ENCODE data around the gene GNAT2. TPM values are rescaled to one million over a fixed set of nuclear protein-coding genes. Genes with fewer than 3 reads are reported as not detected.
A peak's percentile ranks its signal among the peaks of the same experiment; 100 is the strongest.

The GNAT2 gene
- total RNA-seq, 1 donor from 2014 or later = 0.44 TPM

DNA sequence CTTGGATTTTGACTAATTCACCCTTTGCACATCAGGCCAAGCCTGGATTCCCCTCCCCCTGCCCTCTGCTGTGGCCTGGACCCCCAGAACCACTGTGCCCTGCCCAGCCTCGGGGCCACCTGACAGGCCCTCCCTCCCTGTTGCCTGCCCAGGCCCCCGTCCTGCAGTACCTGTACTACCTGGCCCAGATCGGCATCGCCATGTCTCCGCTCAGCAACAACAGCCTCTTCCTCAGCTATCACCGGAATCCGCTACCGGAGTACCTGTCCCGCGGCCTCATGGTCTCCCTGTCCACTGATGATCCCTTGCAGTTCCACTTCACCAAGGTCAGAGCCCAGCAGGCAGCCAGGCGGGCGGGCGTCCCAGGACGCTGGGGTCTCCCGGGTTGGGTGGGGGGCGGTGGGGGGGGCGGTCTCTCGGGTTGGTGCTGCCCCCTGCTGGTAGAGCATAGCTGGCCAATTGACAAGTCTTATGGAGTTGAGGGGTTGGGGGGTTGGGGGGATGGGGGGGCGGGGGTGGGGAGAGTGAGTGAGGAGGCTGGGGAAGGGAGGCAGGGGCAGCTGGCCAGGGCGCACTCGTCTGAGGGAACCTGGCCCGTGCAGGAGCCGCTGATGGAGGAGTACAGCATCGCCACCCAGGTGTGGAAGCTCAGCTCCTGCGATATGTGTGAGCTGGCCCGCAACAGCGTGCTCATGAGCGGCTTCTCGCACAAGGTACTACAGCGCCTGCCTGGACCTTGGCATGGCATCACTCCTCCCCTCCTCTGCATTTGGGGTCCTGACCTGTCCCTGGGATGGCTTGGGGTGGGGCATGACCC, 10.9 kb upstream of the GNAT2 start:
- intact Hi-C loops (cut with micrococcal nuclease) = loop anchor here (1.0 to 2.0 kb wide), 2 partner anchors 13 to 84 kb away; no protein-coding TSS in a partner anchor
- Mint-ChIP-seq H3K27me3 (ENCODE audit: insufficient read depth) (no peaks in the 10 kb centered on the region), H3K27ac (no peak overlapping the region), H3K4me3 (no peak overlapping the region), H3K4me1 (ENCODE audit: low read depth) (peaks cover 11% of the 10 kb centered on the region), H3K9me3 (no peaks in the 10 kb centered on the region), H3K36me3 (ENCODE audit: low read depth) (peaks cover 30% of the 10 kb centered on the region)
- no peak for DNase-seq (ENCODE audit: low spot score)

DNA sequence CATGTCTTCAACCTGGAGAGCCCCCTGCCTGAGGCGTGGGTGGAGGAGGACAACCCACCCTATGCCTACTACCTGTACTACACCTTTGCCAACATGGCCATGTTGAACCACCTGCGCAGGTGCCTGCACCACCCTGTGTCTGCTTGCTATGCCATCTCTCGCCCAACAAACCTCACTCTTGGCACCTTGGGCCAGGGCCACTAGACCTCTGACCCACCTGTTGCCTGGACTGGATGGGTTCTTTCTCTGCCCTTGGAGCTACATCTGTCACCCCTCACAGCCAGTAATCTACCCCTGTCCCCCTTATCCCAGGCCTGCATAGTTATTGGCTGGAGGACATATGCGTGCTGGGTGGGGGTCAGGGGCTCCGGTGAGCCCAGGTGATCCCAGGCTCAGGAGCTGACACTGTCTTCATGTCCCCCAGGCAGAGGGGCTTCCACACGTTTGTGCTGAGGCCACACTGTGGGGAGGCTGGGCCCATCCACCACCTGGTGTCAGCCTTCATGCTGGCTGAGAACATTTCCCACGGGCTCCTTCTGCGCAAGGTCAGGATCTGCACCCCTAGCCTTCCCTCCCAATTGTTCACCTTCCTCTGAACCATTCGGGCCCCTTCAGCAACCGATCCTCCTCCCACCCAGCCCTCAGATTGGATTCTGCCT, 10.1 kb upstream of the GNAT2 start:
- intact Hi-C loops (cut with micrococcal nuclease) = loop anchor here (1.0 to 2.0 kb wide), 2 partner anchors 13 to 83 kb away; no protein-coding TSS in a partner anchor
- Mint-ChIP-seq H3K4me1 (ENCODE audit: low read depth) (peaks cover 3% of the 10 kb centered on the region), H3K4me3 (no peak overlapping the region), H3K36me3 (ENCODE audit: low read depth) (peaks cover 30% of the 10 kb centered on the region), H3K27ac (no peak overlapping the region), H3K27me3 (ENCODE audit: insufficient read depth) (no peaks in the 10 kb centered on the region), H3K9me3 (no peaks in the 10 kb centered on the region)
- no peak for DNase-seq (ENCODE audit: low spot score)

DNA sequence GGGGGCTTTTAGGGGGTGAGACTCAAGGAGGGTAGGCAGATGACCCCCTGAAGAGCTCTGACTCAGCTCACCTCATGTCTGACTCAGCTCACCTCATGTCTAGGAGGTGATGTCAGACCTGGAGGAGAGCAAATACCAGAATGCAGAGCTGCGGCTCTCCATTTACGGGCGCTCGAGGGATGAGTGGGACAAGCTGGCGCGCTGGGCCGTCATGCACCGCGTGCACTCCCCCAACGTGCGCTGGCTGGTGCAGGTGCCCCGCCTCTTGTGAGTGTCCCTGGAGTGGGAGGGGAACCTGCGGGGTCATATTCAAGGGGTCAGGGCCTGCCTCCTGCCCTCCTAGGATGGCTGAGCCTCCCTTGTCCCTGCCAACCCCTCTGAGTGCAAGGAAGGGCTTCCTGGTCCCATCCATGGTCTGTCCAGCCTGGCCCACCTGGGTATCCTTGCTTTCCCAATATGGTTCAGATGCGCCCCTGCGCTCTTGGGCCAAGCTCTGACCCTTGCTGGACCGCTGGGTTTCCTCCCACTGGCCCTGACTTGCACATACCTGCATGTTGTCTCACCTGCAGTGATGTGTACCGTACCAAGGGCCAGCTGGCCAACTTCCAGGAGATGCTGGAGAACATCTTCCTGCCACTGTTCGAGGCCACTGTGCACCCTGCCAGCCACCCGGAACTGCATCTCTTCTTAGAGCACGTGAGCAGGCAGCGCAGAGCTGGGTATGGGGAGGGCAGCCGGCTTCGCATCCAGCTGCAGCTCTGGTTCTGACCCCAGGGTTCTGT, 9.3 kb upstream of the GNAT2 start:
- H3K36me3 Mint-ChIP-seq (ENCODE audit: low read depth) = peaks cover 30% of the 10 kb centered on the region
- no peaks in the 10 kb centered on the region for H3K9me3 Mint-ChIP-seq
- peaks cover 3% of the 10 kb centered on the region for H3K4me1 Mint-ChIP-seq (ENCODE audit: low read depth)
- no peaks in the 10 kb centered on the region for H3K27me3 Mint-ChIP-seq (ENCODE audit: insufficient read depth)
- H3K27ac Mint-ChIP-seq = no peak overlapping the region
- intact Hi-C loops (cut with micrococcal nuclease) = no loop called here
- no peak for DNase-seq (ENCODE audit: low spot score)
- no peak overlapping the region for H3K4me3 Mint-ChIP-seq

DNA sequence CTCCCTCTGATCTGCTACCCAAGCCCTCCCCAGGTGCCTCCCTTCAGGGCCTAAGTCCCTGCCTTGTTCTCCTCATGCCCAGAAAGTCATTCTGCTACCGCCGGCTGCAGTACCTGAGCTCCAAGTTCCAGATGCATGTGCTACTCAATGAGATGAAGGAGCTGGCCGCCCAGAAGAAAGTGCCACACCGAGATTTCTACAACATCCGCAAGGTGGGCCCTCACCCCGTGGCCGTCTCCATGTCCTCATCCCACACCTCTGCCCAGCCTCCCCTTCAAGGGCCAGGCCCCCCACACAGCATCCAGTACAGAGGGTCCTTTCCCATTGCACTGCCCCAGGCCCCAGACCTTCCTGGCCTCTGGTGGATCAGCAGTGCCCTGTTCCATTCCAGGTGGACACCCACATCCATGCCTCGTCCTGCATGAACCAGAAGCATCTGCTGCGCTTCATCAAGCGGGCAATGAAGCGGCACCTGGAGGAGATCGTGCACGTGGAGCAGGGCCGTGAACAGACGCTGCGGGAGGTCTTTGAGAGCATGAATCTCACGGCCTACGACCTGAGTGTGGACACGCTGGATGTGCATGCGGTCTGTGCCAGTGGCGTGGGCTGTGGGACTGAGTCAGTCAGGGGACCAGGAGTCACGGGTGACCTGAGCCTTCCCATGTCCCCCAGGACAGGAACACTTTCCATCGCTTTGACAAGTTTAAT, 8.4 kb upstream of the GNAT2 start:
- Mint-ChIP-seq H3K27ac (no peak overlapping the region), H3K36me3 (ENCODE audit: low read depth) (peaks cover 29% of the 10 kb centered on the region), H3K4me3 (no peak overlapping the region), H3K27me3 (ENCODE audit: insufficient read depth) (no peaks in the 10 kb centered on the region), H3K9me3 (no peaks in the 10 kb centered on the region), H3K4me1 (ENCODE audit: low read depth) (peaks cover 12% of the 10 kb centered on the region)
- DNase-seq (ENCODE audit: low spot score) = no peak
- intact Hi-C loops (cut with micrococcal nuclease) = no loop called here

DNA sequence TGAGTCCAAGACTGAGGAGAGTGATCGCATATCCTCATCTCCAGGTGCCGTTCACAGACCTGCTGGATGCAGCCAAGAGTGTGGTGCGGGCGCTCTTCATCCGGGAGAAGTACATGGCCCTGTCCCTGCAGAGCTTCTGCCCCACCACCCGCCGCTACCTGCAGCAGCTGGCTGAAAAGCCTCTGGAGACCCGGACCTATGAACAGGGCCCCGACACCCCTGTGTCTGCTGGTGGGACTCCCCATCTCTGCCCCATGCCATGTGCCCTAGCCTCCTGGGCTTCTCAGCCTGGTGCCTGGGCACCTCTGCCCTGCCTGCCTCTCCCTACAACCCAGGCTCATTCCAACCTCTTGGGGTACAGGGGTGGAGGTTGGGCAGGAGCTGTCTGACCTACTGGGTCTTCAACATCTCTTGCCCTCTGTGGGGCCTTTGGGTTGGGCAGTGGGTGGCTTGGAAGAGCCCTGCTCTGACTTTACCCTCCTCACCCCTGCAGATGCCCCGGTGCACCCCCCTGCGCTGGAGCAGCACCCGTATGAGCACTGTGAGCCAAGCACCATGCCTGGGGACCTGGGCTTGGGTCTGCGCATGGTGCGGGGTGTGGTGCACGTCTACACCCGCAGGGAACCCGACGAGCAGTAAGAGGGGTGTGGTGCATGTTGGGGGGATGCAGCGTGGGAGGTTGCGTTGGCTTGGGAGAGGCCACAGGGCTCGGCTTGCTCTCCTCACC, 7.4 kb upstream of the GNAT2 start:
- no peak overlapping the region for H3K4me3 Mint-ChIP-seq
- no peak overlapping the region for H3K27ac Mint-ChIP-seq
- intact Hi-C loops (cut with micrococcal nuclease) = no loop called here
- peaks cover 26% of the 10 kb centered on the region for H3K36me3 Mint-ChIP-seq (ENCODE audit: low read depth)
- no peaks in the 10 kb centered on the region for H3K9me3 Mint-ChIP-seq
- DNase-seq (ENCODE audit: low spot score) = no peak
- no peaks in the 10 kb centered on the region for H3K27me3 Mint-ChIP-seq (ENCODE audit: insufficient read depth)
- H3K4me1 Mint-ChIP-seq (ENCODE audit: low read depth) = peaks cover 22% of the 10 kb centered on the region

DNA sequence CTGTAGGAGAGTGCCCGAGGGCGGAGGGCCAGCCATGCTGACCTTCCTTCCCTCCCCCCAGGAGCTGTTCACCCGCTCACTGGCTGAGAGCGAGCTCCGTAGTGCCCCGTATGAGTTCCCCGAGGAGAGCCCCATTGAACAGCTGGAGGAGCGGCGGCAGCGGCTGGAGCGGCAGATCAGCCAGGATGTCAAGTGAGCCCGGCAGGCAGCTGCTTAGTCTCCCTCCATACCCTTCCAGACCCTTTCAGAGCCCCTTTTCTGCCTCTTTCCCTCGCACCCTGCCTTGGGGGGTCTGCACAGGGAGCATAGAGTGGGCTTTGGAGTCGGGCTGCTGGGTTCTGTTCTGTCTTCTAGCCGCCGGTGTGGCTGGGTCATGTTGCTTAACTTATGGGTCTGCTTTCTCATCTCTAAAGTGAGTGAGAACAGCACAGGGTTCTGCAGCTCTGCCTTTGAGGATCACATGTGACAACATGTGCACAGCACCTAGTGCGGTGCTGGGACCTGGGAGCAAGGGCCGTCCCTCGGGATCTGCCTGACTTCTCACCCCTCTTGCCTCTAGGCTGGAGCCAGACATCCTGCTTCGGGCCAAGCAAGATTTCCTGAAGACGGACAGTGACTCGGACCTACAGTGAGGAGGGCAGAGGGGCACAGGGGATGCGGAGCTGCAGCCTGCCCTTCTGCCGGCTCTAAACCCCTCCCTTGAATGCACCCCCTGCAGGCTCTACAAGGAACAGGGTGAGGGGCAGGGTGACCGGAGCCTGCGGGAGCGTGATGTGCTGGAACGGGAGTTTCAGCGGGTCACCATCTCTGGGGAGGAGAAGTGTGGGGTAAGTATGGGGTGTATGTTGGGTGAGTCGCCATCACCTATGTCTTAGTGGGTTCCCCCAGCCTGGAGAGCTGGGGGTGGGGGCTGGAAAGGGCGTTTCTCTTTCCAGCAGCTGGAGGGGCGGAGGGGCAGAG, 6.5 kb upstream of the GNAT2 start:
- intact Hi-C loops (cut with micrococcal nuclease) = no loop called here
- DNase-seq (ENCODE audit: low spot score) = no peak
- Mint-ChIP-seq H3K27me3 (ENCODE audit: insufficient read depth) (no peaks in the 10 kb centered on the region), H3K4me3 (no peak overlapping the region), H3K36me3 (ENCODE audit: low read depth) (peaks cover 25% of the 10 kb centered on the region), H3K9me3 (no peaks in the 10 kb centered on the region), H3K4me1 (ENCODE audit: low read depth) (peaks cover 26% of the 10 kb centered on the region), H3K27ac (peak overlapping the region; percentile 76)

DNA sequence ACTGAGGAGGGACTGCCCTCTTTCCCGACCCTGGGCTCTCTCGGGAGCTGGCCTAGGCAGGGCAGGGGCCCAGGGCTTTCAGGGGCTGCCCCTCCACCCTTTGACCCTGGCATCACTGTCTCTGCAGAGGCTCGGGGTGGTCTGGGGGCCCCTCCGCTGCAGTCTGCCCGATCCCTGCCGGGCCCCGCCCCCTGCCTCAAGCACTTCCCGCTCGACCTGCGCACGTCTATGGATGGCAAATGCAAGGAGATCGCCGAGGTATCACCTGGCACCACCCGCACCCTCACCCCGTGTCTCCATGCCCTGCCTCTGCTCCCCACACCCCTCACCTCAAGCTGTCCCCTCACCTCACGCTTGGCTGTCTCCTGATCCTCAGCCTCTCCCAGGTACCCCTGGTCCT, 5.8 kb upstream of the GNAT2 start:
- Mint-ChIP-seq H3K27me3 (ENCODE audit: insufficient read depth) (no peaks in the 10 kb centered on the region), H3K4me1 (ENCODE audit: low read depth) (peaks cover 28% of the 10 kb centered on the region), H3K4me3 (no peak overlapping the region), H3K27ac (no peak overlapping the region), H3K9me3 (no peaks in the 10 kb centered on the region), H3K36me3 (ENCODE audit: low read depth) (peaks cover 25% of the 10 kb centered on the region)
- intact Hi-C loops (cut with micrococcal nuclease) = no loop called here
- DNase-seq (ENCODE audit: low spot score) = no peak

DNA sequence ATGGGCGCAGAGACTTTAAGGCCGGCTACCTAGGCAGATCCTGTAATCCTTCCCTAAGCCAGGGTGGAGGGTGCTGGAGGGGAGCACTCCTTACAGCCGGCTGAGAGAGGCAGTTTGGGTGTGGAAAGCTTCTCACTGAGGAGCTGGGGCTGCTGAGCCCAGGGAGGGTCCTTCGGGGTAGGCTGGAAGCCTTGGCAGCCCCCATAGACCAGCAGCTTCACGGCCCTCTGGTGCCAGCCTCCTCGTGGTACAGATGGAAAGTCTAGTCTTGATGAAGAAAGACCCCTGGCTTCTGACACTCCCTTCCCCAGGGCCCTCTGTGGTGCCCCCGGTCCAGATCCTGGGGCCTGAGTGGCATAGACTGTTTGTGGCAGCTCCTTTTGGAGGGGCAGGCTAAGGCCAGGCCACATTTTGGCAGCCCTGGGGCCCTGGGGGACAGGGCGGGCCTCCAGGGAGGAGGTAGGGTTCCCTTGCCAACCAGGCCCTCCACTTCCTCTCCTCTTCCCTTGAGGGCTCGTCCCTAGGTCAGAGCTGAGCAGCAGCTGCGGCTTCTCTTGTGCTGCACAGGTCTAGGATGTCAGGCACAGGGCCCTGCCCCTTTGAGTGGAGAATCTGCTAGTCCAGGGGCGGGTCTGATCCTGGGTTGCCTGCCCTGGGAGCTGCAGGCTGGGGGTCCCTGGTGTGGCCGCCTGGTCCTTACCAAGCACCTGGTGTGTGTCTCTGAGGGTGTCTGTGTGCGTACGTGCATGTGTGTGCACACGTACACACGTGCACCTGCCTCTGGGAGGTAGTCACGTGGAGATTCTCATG, 5.0 kb upstream of the GNAT2 start:
- intact Hi-C loops (cut with micrococcal nuclease) = loop anchor here (5.0 kb wide), 2 partner anchors 142 to 268 kb away; partner anchors contain the start of gene ATXN7L2
- DNase-seq (ENCODE audit: low spot score) = no peak
- Mint-ChIP-seq H3K36me3 (ENCODE audit: low read depth) (peaks cover 19% of the 10 kb centered on the region), H3K27me3 (ENCODE audit: insufficient read depth) (peaks cover 2% of the 10 kb centered on the region), H3K27ac (peak overlapping the region; percentile 52), H3K4me1 (ENCODE audit: low read depth) (peaks cover 33% of the 10 kb centered on the region), H3K9me3 (no peaks in the 10 kb centered on the region), H3K4me3 (peak overlapping the region; percentile 37)

DNA sequence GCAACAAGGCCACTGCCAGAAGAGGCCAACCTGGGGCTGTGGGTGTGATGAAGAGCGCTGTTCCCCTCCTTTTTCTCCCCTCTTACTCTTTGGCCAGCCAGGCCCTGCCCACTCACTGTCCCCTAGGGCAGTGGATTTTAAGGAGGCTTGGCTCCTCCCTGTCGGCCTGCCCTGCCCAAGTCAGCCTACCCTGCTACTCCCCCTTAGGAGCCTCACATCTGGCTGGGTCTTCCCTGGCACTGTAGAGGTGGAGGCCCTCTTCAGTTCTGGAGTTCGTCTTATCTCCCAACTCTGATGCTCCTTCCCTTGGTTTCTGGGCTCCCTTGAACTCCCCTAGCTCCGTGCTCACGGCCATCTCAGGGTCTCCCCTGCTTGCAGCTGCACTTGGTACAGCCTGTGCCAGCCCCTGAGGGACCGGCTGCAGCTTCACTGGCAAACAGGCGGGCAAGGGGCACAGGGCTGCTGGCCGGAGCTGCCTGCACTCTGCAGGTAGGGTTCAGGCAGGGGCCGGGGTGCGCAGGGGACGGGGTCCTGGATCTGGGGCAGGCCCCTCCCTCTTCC, 4.3 kb upstream of the GNAT2 start:
- Mint-ChIP-seq H3K4me3 (peak overlapping the region; percentile 95), H3K36me3 (ENCODE audit: low read depth) (peaks cover 17% of the 10 kb centered on the region)

DNA sequence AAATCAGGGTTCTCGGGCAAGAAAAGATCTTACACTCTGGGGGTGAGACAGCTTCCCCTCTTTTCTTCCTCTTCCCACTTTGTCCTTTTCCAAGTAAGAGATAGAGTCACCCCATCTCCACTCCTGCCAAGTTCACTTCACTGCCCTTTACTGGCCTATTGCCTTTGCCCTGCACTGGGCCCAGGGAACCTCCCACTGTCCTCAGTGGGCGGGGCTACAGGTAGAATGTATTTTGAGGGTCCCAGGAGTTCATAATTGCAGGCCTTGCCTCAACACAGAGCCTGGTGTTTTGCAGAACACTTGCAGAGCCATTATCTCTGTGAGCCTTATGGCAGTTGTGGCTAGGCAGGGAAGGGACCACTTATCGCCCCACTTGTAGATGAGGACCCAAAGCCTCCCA, 3.5 kb upstream of the GNAT2 start:
- no peaks in the 10 kb centered on the region for H3K9me3 Mint-ChIP-seq
- H3K27me3 Mint-ChIP-seq (ENCODE audit: insufficient read depth) = peaks cover 2% of the 10 kb centered on the region
- H3K4me1 Mint-ChIP-seq (ENCODE audit: low read depth) = peaks cover 45% of the 10 kb centered on the region
- H3K36me3 Mint-ChIP-seq (ENCODE audit: low read depth) = peaks cover 12% of the 10 kb centered on the region
- H3K27ac Mint-ChIP-seq = no peak overlapping the region
- H3K4me3 Mint-ChIP-seq = peak overlapping the region; percentile 95
- intact Hi-C loops (cut with micrococcal nuclease) = loop anchor here (5.0 kb wide), 2 partner anchors 141 to 269 kb away; partner anchors contain the start of gene ATXN7L2
- DNase-seq (ENCODE audit: low spot score) = no peak

More for the DNA sequence above, 4.3 kb upstream of the GNAT2 start:
- intact Hi-C loops (cut with micrococcal nuclease) = loop anchor here (5.0 kb wide), 2 partner anchors 141 to 269 kb away; partner anchors contain the start of gene ATXN7L2
- Mint-ChIP-seq H3K4me1 (ENCODE audit: low read depth) (peaks cover 41% of the 10 kb centered on the region), H3K9me3 (no peaks in the 10 kb centered on the region), H3K27me3 (ENCODE audit: insufficient read depth) (peaks cover 2% of the 10 kb centered on the region), H3K27ac (peak overlapping the region; percentile 80)
- DNase-seq (ENCODE audit: low spot score) = no peak
